AG04450 (cell line): ENCODE results near the gene ITGB4. TPM values are rescaled to one million over a fixed set of nuclear protein-coding genes. Genes with fewer than 3 reads are reported as not detected.

ENCODE experiments used
- CTCF ChIA-PET: fragments of 300-600, 350-600 bp; formaldehyde crosslinking; extraction: SDS; loops from one replicate; lab custom pipeline; 2022; ENCODE audit warnings: antibody characterized with exemption, inconsistent platforms; lab: Charles Lee
- POLR2A ChIA-PET: fragments of 350-600 bp; formaldehyde crosslinking; extraction: SDS; loops from one replicate; lab custom pipeline; 2021; ENCODE audit warnings: antibody characterized with exemption, inconsistent platforms; lab: Yijun Ruan, JAX
- DNase-seq: peaks from one replicate; pipeline ENCODE4 v3.0.0-alpha.2; 2011; ENCODE audit warnings: low read depth, low spot score
- H3K27ac ChIP-seq: one replicate; pipeline ENCODE4 v1.5.1; 2012; ENCODE audit warnings: low read depth, low read length, control low read depth
- H3K27me3 ChIP-seq: one replicate; pipeline ENCODE4 v1.6.0; 2012; ENCODE audit warnings: low read length; ENCODE audit not compliant: control insufficient read depth, insufficient read depth
- H3K4me3 ChIP-seq: 2 replicates; pipeline ENCODE4 v1.5.1; 2011; ENCODE audit warnings: mild to moderate bottlenecking, low read depth, low read length, control low read depth
- H3K9me3 ChIP-seq: 2 replicates; pipeline ENCODE4 v1.5.1; 2012; ENCODE audit warnings: low read length; ENCODE audit not compliant: control insufficient read depth, insufficient read depth
- CTCF ChIP-seq: IDR thresholded peaks from 2 replicates; pipeline ENCODE4 v1.5.1; 2011; ENCODE audit warnings: low read depth, low read length, control low read depth, inconsistent platforms
- polyA plus RNA-seq: library from polyadenylated mRNA; depleted of rRNA; stranded (reverse); fragments of >200 nt; gene quantifications from 2 replicates; pipeline ENCODE4 v1.2.3, GENCODE V29; 2011

ITGB4 gene
- polyA plus RNA-seq, 1 experiment: 0.31 TPM

- CTCF ChIA-PET: interaction anchor here (1.1 to 7.3 kb wide), 2 partner anchors 16 to 98 kb away, joined by 4 to 30 read pairs; partner anchors contain the start of gene SMIM5
- POLR2A ChIA-PET: no interaction called here
- no peak for DNase-seq
- Histone ChIP-seq H3K27me3 (peaks cover 12% of the 10 kb centered on the region), H3K4me3 (no peak overlapping the region), H3K27ac (no peak overlapping the region), H3K9me3 (peaks cover 2% of the 10 kb centered on the region; the same call in 1 of the 2 replicates)
- TF ChIP-seq CTCF: no peak
Measured at GRCh38 chr17:75731716-75732498, 10.6 kb downstream of the ITGB4 start.

GRCh38 chr17:75733471-75733870 is 12.2 kb downstream of the ITGB4 start:
- Histone ChIP-seq H3K27me3 (peaks cover 3% of the 10 kb centered on the region), H3K9me3 (peaks cover 2% of the 10 kb centered on the region; the same call in 1 of the 2 replicates), H3K27ac (no peak overlapping the region), H3K4me3 (no peak overlapping the region)
- no peak for DNase-seq
- CTCF ChIA-PET: interaction anchor here (0.7 to 7.3 kb wide), 3 partner anchors 14 to 100 kb away, joined by 4 to 30 read pairs (median 5); partner anchors contain the start of gene SMIM5
- TF ChIP-seq CTCF: no peak
- POLR2A ChIA-PET: no interaction called here

- TF ChIP-seq CTCF: no peak
- no peak overlapping the region for H3K4me3 ChIP-seq
- H3K27me3 ChIP-seq: peaks cover 5% of the 10 kb centered on the region
- POLR2A ChIA-PET: no interaction called here
- CTCF ChIA-PET: interaction anchor here (0.7 to 7.3 kb wide), 3 partner anchors 13 to 101 kb away, joined by 4 to 30 read pairs (median 5); partner anchors contain the start of gene SMIM5
- H3K9me3 ChIP-seq: peaks cover 2% of the 10 kb centered on the region; the same call in 1 of the 2 replicates
- no peak for DNase-seq
- H3K27ac ChIP-seq: no peak overlapping the region
Measured at GRCh38 chr17:75734674-75735294, 13.5 kb downstream of the ITGB4 start.

GRCh38 chr17:75736173-75736835 is 15.0 kb downstream of the ITGB4 start:
- CTCF ChIA-PET: interaction anchor here (1.1 to 7.3 kb wide), 3 partner anchors 11 to 103 kb away, joined by 4 to 30 read pairs (median 4); partner anchors contain the start of gene SMIM5
- POLR2A ChIA-PET: no interaction called here

More at GRCh38 chr17:75736173-75736835, 15.0 kb downstream of the ITGB4 start:
- Histone ChIP-seq H3K27me3 (peaks cover 10% of the 10 kb centered on the region), H3K27ac (no peak overlapping the region), H3K4me3 (no peak overlapping the region), H3K9me3 (no peaks in the 10 kb centered on the region; the same call in 1 of the 2 replicates)
- TF ChIP-seq CTCF: no peak
- DNase-seq: no peak
